A673 (cell line): ENCODE measurements around the gene GNAT1. TPM values are rescaled to one million over a fixed set of nuclear protein-coding genes. Genes with fewer than 3 reads are reported as not detected.

Source experiments
- BruUV-seq: library from RNA; stranded (reverse); fragments of 400-500 nt; replicated peaks from 2 replicates; lab custom pipeline; 2021; lab: Mats Ljungman, UMichigan
- CTCF ChIA-PET: fragments of 300-600 bp; sonication (Branson Sonifier 250); formaldehyde crosslinking; loops from one replicate; lab custom pipeline; 2022; ENCODE audit warnings: antibody characterized with exemption; lab: Charles Lee
- POLR2A ChIA-PET: fragments of 300-600 bp; sonication (Branson Sonifier 250); formaldehyde crosslinking; loops from one replicate; lab custom pipeline; 2022; ENCODE audit warnings: antibody characterized with exemption; ENCODE audit not compliant: low non-redundant PET; lab: Charles Lee
- DNase-seq: peaks from one replicate; pipeline ENCODE4 v3.0.0-alpha.2; 2015; ENCODE audit warnings: low spot score
- H3K27ac ChIP-seq: fragments of 200-600 bp; sonication (generic); 2 replicates; pipeline ENCODE4 v1.5.1; 2016; ENCODE audit warnings: mixed run types, low read depth, mild to moderate bottlenecking, mixed read lengths, antibody characterized with exemption, low read length; ENCODE audit not compliant: poor library complexity, severe bottlenecking
- H3K27me3 ChIP-seq: fragments of 200-600 bp; sonication (generic); replicated peaks from 2 replicates; pipeline ENCODE4 v1.6.1; 2017; ENCODE audit warnings: mixed run types, low read depth, mild to moderate bottlenecking, mixed read lengths, antibody characterized with exemption, low read length; ENCODE audit not compliant: insufficient read depth, poor library complexity
- H3K36me3 ChIP-seq: fragments of 200-600 bp; sonication (generic); 2 replicates; pipeline ENCODE4 v1.6.1; 2016; ENCODE audit warnings: mixed run types, mild to moderate bottlenecking, mixed read lengths, antibody characterized with exemption, low read length; ENCODE audit not compliant: insufficient read depth, poor library complexity, severe bottlenecking
- H3K4me1 ChIP-seq: fragments of 200-600 bp; sonication (generic); 2 replicates; pipeline ENCODE4 v1.6.1; 2017; ENCODE audit warnings: mixed run types, mild to moderate bottlenecking, mixed read lengths, antibody characterized with exemption, low read length; ENCODE audit not compliant: insufficient read depth, poor library complexity, severe bottlenecking
- H3K4me3 ChIP-seq: fragments of 200-600 bp; sonication (generic); 2 replicates; pipeline ENCODE4 v1.5.1; 2016; ENCODE audit warnings: low read depth, mixed run types, mild to moderate bottlenecking, mixed read lengths, low read length; ENCODE audit not compliant: poor library complexity, severe bottlenecking
- H3K9me3 ChIP-seq: fragments of 200-600 bp; sonication (generic); 2 replicates; pipeline ENCODE4 v1.6.1; 2016; ENCODE audit warnings: mixed run types, low read depth, mild to moderate bottlenecking, mixed read lengths, antibody characterized with exemption, low read length; ENCODE audit not compliant: poor library complexity, severe bottlenecking
- EZH2 ChIP-seq: fragments of 200-600 bp; sonication (generic); IDR thresholded peaks from 2 replicates; pipeline ENCODE4 v1.6.1; 2017; ENCODE audit warnings: borderline replicate concordance, low read depth, mild to moderate bottlenecking, mixed read lengths, antibody characterized with exemption, low read length; ENCODE audit not compliant: poor library complexity, severe bottlenecking
- intact Hi-C: fragments of 100-400 bp; cut with micrococcal nuclease; formaldehyde crosslinking; loops from one replicate; pipeline ENCODE4 v1.10.0; 2022; ENCODE audit not compliant: unreplicated experiment
- total RNA-seq: library from RNA; stranded (reverse); gene quantifications from 2 replicates; pipeline ENCODE4 v1.2.3, GENCODE V29; 2021
- TF ChIP-seq, protein P1 (sequence below): fragments of 300-800, 200-600 bp; sonication (generic); conservative IDR thresholded peaks from 2 replicates; pipeline ENCODE4 v1.5.1; 2017; ENCODE audit warnings: low read depth, mild to moderate bottlenecking, antibody characterized with exemption, low read length, moderate library complexity, mixed read lengths

GNAT1 gene
- total RNA-seq, 1 experiment from 2014 or later, result not detected

DNA sequence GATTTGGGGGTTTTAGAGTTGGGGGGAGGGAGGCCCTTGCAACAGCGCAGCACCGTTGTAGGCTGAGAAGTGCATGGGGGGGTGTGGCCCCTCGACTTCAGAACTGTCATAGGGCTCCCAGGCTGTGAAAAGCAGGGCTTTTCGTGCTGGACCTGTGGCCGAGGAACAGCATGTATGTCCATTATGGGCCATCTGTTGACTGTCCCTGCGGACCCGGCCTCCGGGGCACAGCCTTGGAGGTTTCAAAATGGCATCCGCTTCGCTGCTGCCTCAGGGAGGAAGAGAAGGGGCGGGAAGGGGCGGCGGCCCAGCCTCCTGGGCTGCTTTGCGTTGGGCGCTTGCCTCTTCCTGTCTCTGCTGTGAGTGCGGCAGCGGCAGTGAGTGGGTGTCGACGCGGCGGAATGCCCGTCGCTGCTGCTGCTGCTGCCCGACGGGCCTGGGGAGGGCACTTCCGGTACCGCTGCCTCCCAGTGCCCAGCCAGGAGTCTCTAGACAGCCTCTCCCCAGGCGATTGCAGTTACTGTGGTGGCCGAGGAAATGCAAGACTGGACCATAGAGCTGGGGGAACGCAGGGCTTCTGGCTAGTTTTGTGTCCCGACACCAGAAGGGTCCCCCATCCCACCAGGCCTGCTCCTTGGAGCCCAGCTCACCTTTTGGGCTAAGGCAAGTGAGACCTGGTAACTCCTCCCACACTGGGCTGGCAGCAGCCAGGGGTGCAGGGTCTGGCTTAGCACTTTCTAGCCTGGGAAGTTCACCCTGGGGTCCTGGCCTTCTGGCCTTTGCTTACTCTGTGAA is 46.5 kb downstream of the GNAT1 start:
- peak; percentile 83 for DNase-seq
- H3K27ac ChIP-seq, result peak overlapping the region; percentile 77
- H3K4me3 ChIP-seq, result peak overlapping the region; percentile 76
- intact Hi-C loops, result no loop called here
- TF ChIP-seq EZH2, result no peak
- TF ChIP-seq, protein P1, sequence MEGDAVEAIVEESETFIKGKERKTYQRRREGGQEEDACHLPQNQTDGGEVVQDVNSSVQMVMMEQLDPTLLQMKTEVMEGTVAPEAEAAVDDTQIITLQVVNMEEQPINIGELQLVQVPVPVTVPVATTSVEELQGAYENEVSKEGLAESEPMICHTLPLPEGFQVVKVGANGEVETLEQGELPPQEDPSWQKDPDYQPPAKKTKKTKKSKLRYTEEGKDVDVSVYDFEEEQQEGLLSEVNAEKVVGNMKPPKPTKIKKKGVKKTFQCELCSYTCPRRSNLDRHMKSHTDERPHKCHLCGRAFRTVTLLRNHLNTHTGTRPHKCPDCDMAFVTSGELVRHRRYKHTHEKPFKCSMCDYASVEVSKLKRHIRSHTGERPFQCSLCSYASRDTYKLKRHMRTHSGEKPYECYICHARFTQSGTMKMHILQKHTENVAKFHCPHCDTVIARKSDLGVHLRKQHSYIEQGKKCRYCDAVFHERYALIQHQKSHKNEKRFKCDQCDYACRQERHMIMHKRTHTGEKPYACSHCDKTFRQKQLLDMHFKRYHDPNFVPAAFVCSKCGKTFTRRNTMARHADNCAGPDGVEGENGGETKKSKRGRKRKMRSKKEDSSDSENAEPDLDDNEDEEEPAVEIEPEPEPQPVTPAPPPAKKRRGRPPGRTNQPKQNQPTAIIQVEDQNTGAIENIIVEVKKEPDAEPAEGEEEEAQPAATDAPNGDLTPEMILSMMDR, result no peak
- H3K4me1 ChIP-seq, result peaks cover 14% of the 10 kb centered on the region
- ChIA-PET POLR2A (no interaction called here), CTCF (interaction anchor here (0.6 kb wide), 2 partner anchors 83 to 108 kb away, joined by 5 to 9 read pairs; partner anchors contain the start of gene ZMYND10)
- H3K27me3 ChIP-seq, result no peaks in the 10 kb centered on the region
- BruUV-seq, result no TSS peak
- no peaks in the 10 kb centered on the region for H3K9me3 ChIP-seq
- no peaks in the 10 kb centered on the region for H3K36me3 ChIP-seq

DNA sequence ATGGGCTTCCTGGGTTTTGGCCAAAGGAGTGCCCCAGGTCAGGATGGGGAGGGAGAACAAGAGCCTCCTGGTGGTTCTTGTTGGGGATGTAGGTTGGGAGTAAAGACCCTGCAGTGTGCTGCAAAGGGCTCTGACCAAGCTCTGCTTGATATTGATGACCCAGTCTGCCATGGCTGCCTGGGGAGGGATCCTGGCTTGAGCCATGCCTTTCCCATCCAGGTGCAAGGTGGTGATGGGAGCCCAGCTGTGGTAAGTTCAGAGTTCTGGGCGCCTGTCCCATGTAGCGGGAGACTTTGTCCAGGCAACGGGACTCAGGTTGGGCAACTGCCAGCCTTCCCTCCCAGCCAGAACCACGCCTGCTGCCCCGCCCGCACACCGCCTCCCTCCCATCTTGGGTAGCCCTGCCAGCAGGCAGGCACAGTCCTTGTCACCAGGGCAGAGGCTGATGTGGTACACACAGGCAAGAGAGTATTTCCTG is 47.2 kb downstream of the GNAT1 start:
- TF ChIP-seq EZH2, result no peak
- TF ChIP-seq, protein P1, result no peak
- BruUV-seq, result no TSS peak
- peak overlapping the region; percentile 76 for H3K4me3 ChIP-seq
- no peaks in the 10 kb centered on the region for H3K9me3 ChIP-seq
- CTCF ChIA-PET, result interaction anchor here (0.6 kb wide), 1 partner anchor 83 kb away, joined by 9 read pairs; no protein-coding TSS in a partner anchor
- no peaks in the 10 kb centered on the region for H3K27me3 ChIP-seq
- H3K36me3 ChIP-seq, result no peaks in the 10 kb centered on the region
- peak; percentile 30 for DNase-seq
- POLR2A ChIA-PET, result no interaction called here
- intact Hi-C loops, result no loop called here
- peaks cover 14% of the 10 kb centered on the region for H3K4me1 ChIP-seq
- peak overlapping the region; percentile 77 for H3K27ac ChIP-seq

DNA sequence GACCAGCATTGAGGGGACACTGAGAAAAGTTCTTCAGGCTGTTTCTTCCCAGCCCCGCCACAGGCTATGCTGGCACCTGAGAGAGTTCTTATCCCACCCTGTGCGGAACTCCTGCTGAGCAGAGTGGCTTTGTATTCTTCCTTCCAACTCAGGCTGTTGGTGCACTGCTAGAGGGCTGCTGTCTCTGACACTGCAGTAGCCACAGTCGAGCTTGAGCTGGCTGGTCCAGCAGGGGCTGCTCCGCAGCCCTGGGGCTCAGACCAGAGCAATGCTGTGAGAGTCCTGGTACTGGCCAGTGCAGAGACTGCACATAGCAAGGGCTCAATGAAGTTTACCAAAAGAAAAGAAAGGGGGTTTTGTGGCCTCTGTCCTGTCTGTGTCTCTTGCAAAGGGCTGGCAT is 48.2 kb downstream of the GNAT1 start:
- intact Hi-C loops, result no loop called here
- peak overlapping the region; percentile 57 for H3K27ac ChIP-seq
- H3K4me1 ChIP-seq, result peaks cover 14% of the 10 kb centered on the region
- no peak overlapping the region for H3K4me3 ChIP-seq
- no peaks in the 10 kb centered on the region for H3K9me3 ChIP-seq
- no peaks in the 10 kb centered on the region for H3K27me3 ChIP-seq
- CTCF ChIA-PET, result no interaction called here
- BruUV-seq, result TSS peak; percentile 3
- DNase-seq, result no peak
- TF ChIP-seq, protein P1, result no peak
- no peak for TF ChIP-seq EZH2
- POLR2A ChIA-PET, result no interaction called here
- H3K36me3 ChIP-seq, result no peaks in the 10 kb centered on the region
